CD8-positive, alpha-beta memory T cell (primary cell): ENCODE data around the gene POU5F1. TPM values are rescaled to one million over a fixed set of nuclear protein-coding genes. Genes with fewer than 3 reads are reported as not detected.
A peak's percentile ranks its signal among the peaks of the same experiment; 100 is the strongest.

Experiments used
- CTCF ChIA-PET: fragments of 350-600 bp; sonication (Branson Sonifier 250); formaldehyde crosslinking; loops from one replicate; lab custom pipeline; 2021; ENCODE audit warnings: antibody characterized with exemption; lab: Charles Lee
- POLR2A ChIA-PET: fragments of 350-600 bp; sonication (Branson Sonifier 250); formaldehyde crosslinking; loops from one replicate; lab custom pipeline; 2021; ENCODE audit warnings: antibody characterized with exemption; lab: Charles Lee
- DNase-seq, 5 donors: peaks; one replicate each; pipeline versions ENCODE4 v3.0.0 to v3.0.0-alpha.2; 2020 to 2022; ENCODE audit warnings: mixed read lengths in 1 of 5
- H3K27ac ChIP-seq: one replicate; pipeline ENCODE4 v1.7.0; 2013; ENCODE audit warnings: low read depth, mild to moderate bottlenecking, low read length, moderate library complexity
- H3K27me3 ChIP-seq: 2 replicates; pipeline ENCODE4 v1.7.0; 2013; ENCODE audit warnings: low read length, mild to moderate bottlenecking; ENCODE audit not compliant: insufficient read depth, poor library complexity, severe bottlenecking
- H3K36me3 ChIP-seq: 2 replicates; pipeline ENCODE4 v1.7.0; 2013; ENCODE audit warnings: mild to moderate bottlenecking, low read length, moderate library complexity; ENCODE audit not compliant: insufficient read depth
- H3K4me1 ChIP-seq: 2 replicates; pipeline ENCODE4 v1.7.0; 2013; ENCODE audit warnings: mild to moderate bottlenecking, low read length, moderate library complexity; ENCODE audit not compliant: insufficient read depth
- H3K4me3 ChIP-seq: 2 replicates; pipeline ENCODE4 v1.7.0; 2013; ENCODE audit warnings: mild to moderate bottlenecking, low read length
- H3K9me3 ChIP-seq: 2 replicates; pipeline ENCODE4 v1.7.0; 2013; ENCODE audit warnings: mild to moderate bottlenecking, low read length
- H3K27ac Mint-ChIP-seq, 8 donors: one replicate each; pipeline ENCODE4 v1.8.0; 2020 to 2021; ENCODE audit warnings: mixed read lengths in 8 of 8, mild to moderate bottlenecking in 6 of 8, inconsistent platforms in 3 of 8, moderate library complexity in 3 of 8
- H3K27me3 Mint-ChIP-seq, 2 donors: one replicate each; pipeline ENCODE4 v1.8.0; 2020 to 2021; ENCODE audit warnings: mixed read lengths in 2 of 2, mild to moderate bottlenecking in 1 of 2, moderate library complexity in 1 of 2
- H3K36me3 Mint-ChIP-seq, 3 donors: one replicate each; pipeline ENCODE4 v1.8.0; 2020 to 2021; ENCODE audit warnings: mixed read lengths in 3 of 3, inconsistent platforms in 1 of 3, mild to moderate bottlenecking in 1 of 3
- H3K4me1 Mint-ChIP-seq, 3 donors: one replicate each; pipeline ENCODE4 v1.8.0; 2020 to 2021; ENCODE audit warnings: mixed read lengths in 3 of 3, inconsistent platforms in 1 of 3, mild to moderate bottlenecking in 1 of 3
- H3K4me3 Mint-ChIP-seq, 7 donors: one replicate each; pipeline ENCODE4 v1.8.0; 2020 to 2021; ENCODE audit warnings: mixed read lengths in 7 of 7, mild to moderate bottlenecking in 6 of 7, moderate library complexity in 4 of 7, inconsistent platforms in 2 of 7
- H3K9me3 Mint-ChIP-seq, 5 donors: one replicate each; pipeline ENCODE4 v1.8.0; 2020 to 2022; ENCODE audit warnings: mixed read lengths in 5 of 5, mild to moderate bottlenecking in 3 of 5, moderate library complexity in 2 of 5, inconsistent platforms in 1 of 5
- polyA plus RNA-seq: library from polyadenylated mRNA; unstranded; fragments of 300-500 nt; fragmentation: Illumina TruSeq; gene quantifications from one replicate; pipeline ENCODE4 v1.2.3, GENCODE V29; 2021
- total RNA-seq, 2 experiments: library from RNA; stranded (reverse); gene quantifications; one replicate each; pipeline ENCODE4 v1.2.3, GENCODE V29; 2021

Gene POU5F1
- total and polyA plus RNA-seq, 3 experiments from 2014 or later = not detected

- H3K4me1 Mint-ChIP-seq = peaks cover 2 to 3% (median 3%) of the 10 kb centered on the region in 3 donors
- Histone ChIP-seq H3K4me3 (no peak overlapping the region), H3K36me3 (no peaks in the 10 kb centered on the region), H3K27me3 (no peaks in the 10 kb centered on the region), H3K9me3 (no peaks in the 10 kb centered on the region), H3K4me1 (no peaks in the 10 kb centered on the region), H3K27ac (no peak overlapping the region)
- CTCF ChIA-PET = interaction anchor here (0.9 to 1.1 kb wide), 2 partner anchors 14 to 43 kb away, joined by 3 read pairs; no protein-coding TSS in a partner anchor
- POLR2A ChIA-PET = interaction anchor here (0.5 kb wide), 1 partner anchor 276 kb away, joined by 3 read pairs; no protein-coding TSS in a partner anchor
- H3K27ac Mint-ChIP-seq = peak overlapping the region in 1 of 8 donors; percentile 50
- DNase-seq = no peak
- no peaks in the 10 kb centered on the region for H3K9me3 Mint-ChIP-seq
- H3K4me3 Mint-ChIP-seq = peak overlapping the region in 1 of 7 donors; percentile 32
- H3K27me3 Mint-ChIP-seq = peaks cover 7 to 9% of the 10 kb centered on the region in 2 donors
- no peaks in the 10 kb centered on the region for H3K36me3 Mint-ChIP-seq
These were observed 47.4 kb downstream of the POU5F1 start for GRCh38 chr6:31122791-31123706.

GRCh38 chr6:31121131-31121790 lies 49.2 kb downstream of the POU5F1 start:
- Mint-ChIP-seq H3K4me1 (no peaks in the 10 kb centered on the region), H3K27ac (no peak overlapping the region), H3K27me3 (peaks cover 12% of the 10 kb centered on the region in 2 donors), H3K4me3 (no peak overlapping the region), H3K36me3 (no peaks in the 10 kb centered on the region), H3K9me3 (no peaks in the 10 kb centered on the region)
- Histone ChIP-seq H3K9me3 (no peaks in the 10 kb centered on the region), H3K27ac (no peak overlapping the region), H3K36me3 (no peaks in the 10 kb centered on the region), H3K4me3 (no peak overlapping the region), H3K4me1 (no peaks in the 10 kb centered on the region), H3K27me3 (no peaks in the 10 kb centered on the region)
- ChIA-PET CTCF (no interaction called here), POLR2A (no interaction called here)
- DNase-seq = no peak

- Histone ChIP-seq H3K4me3 (no peak within 1 kb of the TSS), H3K27me3 (no peaks in the 10 kb centered on the region), H3K4me1 (no peaks in the 10 kb centered on the region), H3K36me3 (no peaks in the 10 kb centered on the region), H3K9me3 (no peaks in the 10 kb centered on the region), H3K27ac (no peak within 1 kb of the TSS)
- Mint-ChIP-seq H3K36me3 (no peaks in the 10 kb centered on the region), H3K27ac (no peak within 1 kb of the TSS), H3K9me3 (no peaks in the 10 kb centered on the region), H3K27me3 (peaks cover 19 to 20% of the 10 kb centered on the region in 2 donors), H3K4me1 (peaks cover 0 to 3% (median 0%) of the 10 kb centered on the region in 3 donors), H3K4me3 (no peak within 1 kb of the TSS)
- no peak for DNase-seq
- CTCF ChIA-PET = interaction anchor here (1.0 kb wide), 2 partner anchors 7 to 9 kb away, joined by 3 read pairs; no protein-coding TSS in a partner anchor
- POLR2A ChIA-PET = no interaction called here
These were observed 50.1 kb downstream of the POU5F1 start, which contains the start of gene CDSN for GRCh38 chr6:31120151-31120915. TSS of gene CDSN (minus strand) at chr6:31120446. CDS start at chr6:31120419, 27 bp downstream.

DNA sequence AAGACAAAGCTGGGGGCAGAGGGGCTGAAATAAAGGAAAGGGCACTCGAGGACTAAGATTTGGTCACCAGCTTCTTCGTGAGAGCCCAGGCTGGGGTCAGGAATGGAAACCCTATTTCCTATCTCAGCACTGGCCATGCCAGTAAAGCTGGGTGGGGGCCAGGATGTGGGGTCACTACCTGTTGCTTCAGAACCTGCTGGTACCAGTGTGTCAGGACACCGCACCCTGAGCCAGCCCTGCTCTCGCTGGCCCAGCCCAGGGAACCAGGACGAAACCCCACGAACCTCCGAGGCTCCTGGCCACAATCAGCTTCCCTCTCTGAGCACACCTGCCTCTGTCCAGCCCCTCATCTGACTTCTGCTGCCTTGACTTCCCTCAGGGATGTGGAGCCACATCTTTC lies 52.3 kb downstream of the POU5F1 start:
- no peak overlapping the region for H3K4me3 ChIP-seq
- H3K27me3 Mint-ChIP-seq = peaks cover 21 to 28% of the 10 kb centered on the region in 2 donors
- H3K36me3 ChIP-seq = no peaks in the 10 kb centered on the region
- ChIA-PET CTCF (interaction anchor here (0.7 to 1.1 kb wide), 2 partner anchors 249 to 655 kb away, joined by 3 to 4 read pairs; no protein-coding TSS in a partner anchor), POLR2A (no interaction called here)
- no peaks in the 10 kb centered on the region for H3K9me3 ChIP-seq
- no peak overlapping the region for H3K4me3 Mint-ChIP-seq
- no peak for DNase-seq
- H3K9me3 Mint-ChIP-seq = no peaks in the 10 kb centered on the region
- peaks cover 0 to 5% (median 3%) of the 10 kb centered on the region in 3 donors for H3K4me1 Mint-ChIP-seq
- H3K27me3 ChIP-seq = no peaks in the 10 kb centered on the region
- no peaks in the 10 kb centered on the region for H3K36me3 Mint-ChIP-seq
- H3K27ac ChIP-seq = no peak overlapping the region
- no peaks in the 10 kb centered on the region for H3K4me1 ChIP-seq
- H3K27ac Mint-ChIP-seq = no peak overlapping the region

DNA sequence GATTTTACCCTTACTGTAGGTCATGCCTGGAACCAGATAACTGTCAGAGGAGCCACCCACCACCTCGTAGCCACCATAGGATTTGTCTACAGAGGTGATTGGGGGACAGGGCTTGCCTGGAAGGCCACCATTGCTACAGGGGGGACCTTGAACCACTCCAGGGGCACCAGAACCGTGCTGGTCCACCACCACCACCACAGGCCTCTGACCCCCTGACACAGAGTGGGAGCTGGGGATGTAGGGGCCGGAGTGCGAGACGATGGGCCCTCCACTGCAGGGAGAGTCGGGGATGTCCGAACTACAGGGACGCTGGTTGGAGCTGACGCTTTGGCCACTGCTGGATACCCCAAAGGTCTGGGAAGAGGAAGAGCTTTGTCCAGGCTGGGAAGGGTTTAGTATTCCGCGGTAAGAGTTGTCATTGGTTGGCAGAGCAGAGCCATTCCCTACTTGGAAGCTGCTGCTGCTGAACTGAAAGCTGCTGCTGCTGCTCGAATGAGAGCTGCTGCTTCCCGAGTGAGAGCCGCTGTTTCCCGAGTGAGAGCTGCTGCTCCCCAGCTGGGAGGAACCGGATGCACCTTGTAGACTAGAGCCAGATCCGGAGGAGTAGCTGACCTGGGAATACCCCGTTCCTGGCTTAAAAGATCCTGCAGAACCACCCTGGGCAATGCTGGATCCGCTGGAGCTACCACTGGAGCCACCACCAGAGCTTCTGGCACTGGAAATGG lies 53.7 kb downstream of the POU5F1 start:
- H3K9me3 ChIP-seq = no peaks in the 10 kb centered on the region
- no peaks in the 10 kb centered on the region for H3K27me3 ChIP-seq
- ChIA-PET POLR2A (no interaction called here), CTCF (interaction anchor here (0.8 to 2.3 kb wide), 2 partner anchors 10 to 37 kb away, joined by 3 to 9 read pairs; no protein-coding TSS in a partner anchor)
- H3K27ac ChIP-seq = no peak overlapping the region
- no peaks in the 10 kb centered on the region for H3K4me1 ChIP-seq
- Mint-ChIP-seq H3K4me1 (peaks cover 0 to 5% (median 3%) of the 10 kb centered on the region in 3 donors), H3K36me3 (no peaks in the 10 kb centered on the region), H3K4me3 (no peak overlapping the region), H3K27ac (peak overlapping the region in 3 of 8 donors; percentile 22 to 74 (median 24)), H3K27me3 (peaks cover 25 to 32% of the 10 kb centered on the region in 2 donors), H3K9me3 (no peaks in the 10 kb centered on the region)
- H3K4me3 ChIP-seq = no peak overlapping the region
- no peak for DNase-seq
- H3K36me3 ChIP-seq = no peaks in the 10 kb centered on the region

- Histone ChIP-seq H3K9me3 (no peaks in the 10 kb centered on the region), H3K4me1 (no peaks in the 10 kb centered on the region), H3K4me3 (no peak overlapping the region), H3K36me3 (no peaks in the 10 kb centered on the region), H3K27ac (no peak overlapping the region), H3K27me3 (no peaks in the 10 kb centered on the region)
- Mint-ChIP-seq H3K27ac (no peak overlapping the region), H3K36me3 (no peaks in the 10 kb centered on the region), H3K4me1 (peaks cover 0 to 5% (median 3%) of the 10 kb centered on the region in 3 donors), H3K4me3 (no peak overlapping the region), H3K27me3 (peaks cover 25 to 35% of the 10 kb centered on the region in 2 donors), H3K9me3 (no peaks in the 10 kb centered on the region)
- ChIA-PET POLR2A (interaction anchor here (0.6 kb wide), 1 partner anchor 23 kb away, joined by 3 read pairs; no protein-coding TSS in a partner anchor), CTCF (interaction anchor here (0.6 to 2.3 kb wide), 3 partner anchors 11 to 29 kb away, joined by 3 to 9 read pairs (median 3); no protein-coding TSS in a partner anchor)
- no peak for DNase-seq
These were observed 54.4 kb downstream of the POU5F1 start for GRCh38 chr6:31115941-31116560.
